ENCODE results near the gene ACY1. TPM values are rescaled to one million over a fixed set of nuclear protein-coding genes. Genes with fewer than 3 reads are reported as not detected.
A peak's percentile ranks its signal among the peaks of the same experiment; 100 is the strongest.
"Not testable (repeated sequence)": the region's sequence is repeated elsewhere in the genome, so short reads cannot be mapped to it uniquely, and the experiment has no call there.

ACY1 gene
- total RNA-seq, 1 donor from 2014 or later, result 58.7 TPM

DNA sequence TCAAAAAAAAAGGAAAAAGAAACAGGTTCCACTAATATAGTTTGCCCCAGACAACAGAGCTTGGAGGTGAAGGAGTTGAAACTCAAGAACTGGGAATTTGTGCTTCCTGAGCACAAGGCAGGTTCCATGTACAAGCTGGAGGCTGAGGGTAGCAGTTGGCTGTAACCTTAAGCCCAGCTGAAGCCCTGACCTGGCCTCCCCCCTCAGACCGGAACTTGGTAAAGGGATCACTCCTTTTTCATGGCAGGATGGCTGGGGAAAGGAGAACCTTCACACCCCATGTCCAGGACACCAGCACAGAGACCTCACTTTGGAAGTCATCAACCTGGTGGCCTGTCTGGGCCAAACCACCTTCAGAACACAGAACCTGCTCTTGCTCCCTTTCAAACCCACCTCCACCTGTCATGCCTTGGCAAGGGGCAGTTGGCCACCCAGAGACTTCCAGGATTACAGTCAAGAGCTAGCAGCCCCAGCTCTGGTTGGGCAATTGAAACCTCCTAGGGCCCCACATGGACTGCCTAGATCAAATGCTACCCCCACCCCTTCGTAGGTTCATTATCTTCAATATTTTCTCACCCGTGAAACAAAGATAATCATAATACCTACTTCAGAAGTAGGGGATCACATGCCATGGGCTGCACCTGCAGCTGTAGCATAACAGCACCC is 8.8 kb downstream of the ACY1 start:
- H3K36me3 Mint-ChIP-seq (ENCODE audit: low read depth), result peaks cover 47% of the 10 kb centered on the region

GRCh38 chr3:51993657-51994056 is 10.3 kb downstream of the ACY1 start:
- Mint-ChIP-seq H3K36me3 (ENCODE audit: low read depth) (peaks cover 47% of the 10 kb centered on the region), H3K27ac (peak overlapping the region; percentile 97), H3K4me1 (peaks cover 20% of the 10 kb centered on the region), H3K4me3 (peak overlapping the region; percentile 90)
- intact Hi-C loops (cut with micrococcal nuclease), result loop anchor here (2.0 kb wide), 1 partner anchor 19 kb away; the partner anchor contains the start of genes ABHD14A and ABHD14B
- not testable (repeated sequence) for DNase-seq, H3K27me3 Mint-ChIP-seq, H3K9me3 Mint-ChIP-seq

More for the DNA sequence above, 8.8 kb downstream of the ACY1 start:
- DNase-seq, result no peak
- H3K27ac Mint-ChIP-seq, result peak overlapping the region; percentile 7
- no peaks in the 10 kb centered on the region for H3K9me3 Mint-ChIP-seq
- no peaks in the 10 kb centered on the region for H3K27me3 Mint-ChIP-seq
- H3K4me3 Mint-ChIP-seq, result no peak overlapping the region
- intact Hi-C loops (cut with micrococcal nuclease), result no loop called here
- H3K4me1 Mint-ChIP-seq, result peaks cover 20% of the 10 kb centered on the region

DNA sequence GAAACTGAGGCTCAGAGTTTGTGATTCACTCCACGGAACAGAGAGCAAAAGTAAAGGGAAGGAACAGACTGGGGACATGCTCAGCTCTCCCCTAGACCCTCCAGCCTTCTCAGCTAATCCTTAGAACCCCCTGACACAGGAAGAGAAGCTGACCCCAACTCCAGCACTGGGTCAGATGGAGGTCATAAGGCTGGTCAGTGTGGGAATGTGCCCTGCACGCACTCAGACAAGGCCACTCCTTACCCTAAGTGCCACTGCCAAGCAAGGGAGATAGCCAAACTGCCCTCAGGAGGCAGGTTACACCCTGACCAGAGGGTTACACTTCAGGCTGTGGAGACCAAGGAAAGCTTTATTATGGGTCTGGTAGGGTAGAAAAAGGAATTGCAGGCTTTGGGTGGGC is 11.2 kb downstream of the ACY1 start:
- H3K27me3 Mint-ChIP-seq, result peaks cover 10% of the 10 kb centered on the region
- H3K27ac Mint-ChIP-seq, result peak overlapping the region; percentile 97
- no peaks in the 10 kb centered on the region for H3K9me3 Mint-ChIP-seq
- DNase-seq, result no peak
- H3K4me1 Mint-ChIP-seq, result peaks cover 20% of the 10 kb centered on the region
- intact Hi-C loops (cut with micrococcal nuclease), result loop anchor here (2.0 kb wide), 1 partner anchor 20 kb away; the partner anchor contains the start of genes ABHD14A and ABHD14B
- H3K4me3 Mint-ChIP-seq, result peak overlapping the region; percentile 90
- peaks cover 47% of the 10 kb centered on the region for H3K36me3 Mint-ChIP-seq (ENCODE audit: low read depth)

DNA sequence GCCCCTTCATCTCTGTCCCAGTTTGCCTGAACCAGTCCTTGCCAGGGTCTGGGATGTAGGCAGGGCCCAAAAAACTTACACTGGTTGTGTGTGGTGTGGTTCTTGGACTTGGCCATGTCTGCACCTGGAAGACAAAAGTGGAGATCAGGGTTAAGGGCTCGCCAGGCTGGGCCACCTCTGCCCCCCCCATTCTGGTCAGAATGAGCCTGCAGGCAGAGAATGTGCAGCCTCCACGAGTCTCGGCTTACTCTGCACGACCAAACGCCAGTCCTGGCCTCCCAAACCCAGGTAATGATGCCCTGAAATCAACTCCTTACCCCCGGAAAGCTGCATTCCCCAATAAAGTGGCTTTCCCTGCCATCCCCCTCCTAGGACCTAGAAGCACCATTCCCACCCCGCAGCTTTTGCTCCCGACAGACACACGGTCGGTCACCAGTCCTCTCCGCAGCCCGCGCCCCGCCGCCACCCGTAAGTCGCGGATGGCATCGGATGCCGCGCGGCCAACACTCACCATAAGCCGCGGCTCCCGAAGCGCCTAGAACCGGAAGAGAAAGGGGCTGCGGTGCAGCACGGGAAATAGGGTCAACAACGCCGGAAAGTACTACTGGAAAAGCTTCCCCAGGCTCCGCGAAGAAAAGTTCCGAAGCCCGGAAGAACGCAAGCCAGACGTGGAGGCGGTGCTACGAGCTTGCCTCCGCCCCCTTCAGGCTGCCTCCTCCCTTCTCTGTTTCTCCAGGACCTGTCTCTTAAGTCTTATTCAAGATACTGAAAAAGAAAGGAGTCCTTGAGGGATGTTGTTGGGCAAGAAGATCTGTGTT is 12.2 kb downstream of the ACY1 start, which contains the start of gene RPL29:
Gene RPL29 (minus strand): TSS at position 550 of the 818 bp plus-strand sequence. CDS start 434 bp downstream, at position 116.
- Mint-ChIP-seq H3K9me3 (no peaks in the 10 kb centered on the region), H3K4me3 (peak within 1 kb of the TSS; percentile 90), H3K27me3 (peaks cover 16% of the 10 kb centered on the region), H3K36me3 (ENCODE audit: low read depth) (peaks cover 47% of the 10 kb centered on the region), H3K4me1 (peaks cover 20% of the 10 kb centered on the region), H3K27ac (peak within 1 kb of the TSS; percentile 97)
- DNase-seq, result peak; percentile 98
- intact Hi-C loops (cut with micrococcal nuclease), result loop anchor here (1.0 to 5.0 kb wide), 5 partner anchors 12 to 202 kb away; partner anchors contain the start of genes ABHD14A, ABHD14B, ACY1 and ALAS1

DNA sequence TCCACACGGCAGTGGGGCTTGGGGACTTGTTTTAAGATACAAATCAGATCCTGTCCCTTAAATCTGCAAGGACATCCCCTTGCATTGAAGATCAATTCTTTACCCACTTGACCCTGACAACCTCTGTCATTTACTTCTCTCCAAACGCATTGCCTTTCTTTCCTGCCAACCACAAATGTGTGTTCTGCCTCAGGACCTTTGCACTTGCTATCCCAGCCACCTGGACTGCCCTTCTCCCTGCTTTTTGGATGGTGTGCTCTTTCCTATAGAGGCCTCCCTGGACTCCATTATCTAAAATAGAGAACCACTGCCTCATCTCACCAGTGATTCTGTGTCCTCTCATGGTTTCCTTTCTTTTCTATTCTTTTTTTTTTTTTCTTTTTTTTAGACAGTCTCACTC is 13.8 kb downstream of the ACY1 start:
- intact Hi-C loops (cut with micrococcal nuclease), result loop anchor here (5.0 kb wide), 1 partner anchor 200 kb away; the partner anchor contains the start of gene ALAS1
- no peak overlapping the region for H3K27ac Mint-ChIP-seq
- H3K27me3 Mint-ChIP-seq, result peaks cover 16% of the 10 kb centered on the region
- H3K4me3 Mint-ChIP-seq, result no peak overlapping the region
- no peak for DNase-seq
- H3K4me1 Mint-ChIP-seq, result peaks cover 19% of the 10 kb centered on the region
- H3K36me3 Mint-ChIP-seq (ENCODE audit: low read depth), result peaks cover 36% of the 10 kb centered on the region
- no peaks in the 10 kb centered on the region for H3K9me3 Mint-ChIP-seq

- Mint-ChIP-seq H3K27ac (no peak overlapping the region), H3K36me3 (ENCODE audit: low read depth) (peaks cover 27% of the 10 kb centered on the region), H3K27me3 (peaks cover 16% of the 10 kb centered on the region), H3K4me3 (no peak overlapping the region), H3K4me1 (peaks cover 19% of the 10 kb centered on the region), H3K9me3 (no peaks in the 10 kb centered on the region)
- DNase-seq, result no peak
- intact Hi-C loops (cut with micrococcal nuclease), result loop anchor here (5.0 kb wide), 1 partner anchor 199 kb away; the partner anchor contains the start of gene ALAS1
These were observed 14.7 kb downstream of the ACY1 start for GRCh38 chr3:51997935-51998596.

GRCh38 chr3:51998774-51999173 is 15.4 kb downstream of the ACY1 start:
- no peaks in the 10 kb centered on the region for H3K9me3 Mint-ChIP-seq
- H3K27ac Mint-ChIP-seq, result no peak overlapping the region
- no peak for DNase-seq
- intact Hi-C loops (cut with micrococcal nuclease), result loop anchor here (5.0 kb wide), 1 partner anchor 199 kb away; the partner anchor contains the start of gene ALAS1
- no peak overlapping the region for H3K4me3 Mint-ChIP-seq
- peaks cover 16% of the 10 kb centered on the region for H3K27me3 Mint-ChIP-seq
- peaks cover 19% of the 10 kb centered on the region for H3K4me1 Mint-ChIP-seq
- peaks cover 21% of the 10 kb centered on the region for H3K36me3 Mint-ChIP-seq (ENCODE audit: low read depth)

GRCh38 chr3:51999846-52000245 is 16.5 kb downstream of the ACY1 start:
- H3K27me3 Mint-ChIP-seq, result peaks cover 16% of the 10 kb centered on the region
- H3K4me3 Mint-ChIP-seq, result no peak overlapping the region
- intact Hi-C loops (cut with micrococcal nuclease), result loop anchor here (2.0 to 5.0 kb wide), 2 partner anchors 57 to 197 kb away; partner anchors contain the start of genes ALAS1 and DUSP7
- no peak for DNase-seq
- H3K9me3 Mint-ChIP-seq, result no peaks in the 10 kb centered on the region
- H3K36me3 Mint-ChIP-seq (ENCODE audit: low read depth), result peaks cover 10% of the 10 kb centered on the region
- H3K27ac Mint-ChIP-seq, result no peak overlapping the region
- H3K4me1 Mint-ChIP-seq, result peaks cover 10% of the 10 kb centered on the region

DNA sequence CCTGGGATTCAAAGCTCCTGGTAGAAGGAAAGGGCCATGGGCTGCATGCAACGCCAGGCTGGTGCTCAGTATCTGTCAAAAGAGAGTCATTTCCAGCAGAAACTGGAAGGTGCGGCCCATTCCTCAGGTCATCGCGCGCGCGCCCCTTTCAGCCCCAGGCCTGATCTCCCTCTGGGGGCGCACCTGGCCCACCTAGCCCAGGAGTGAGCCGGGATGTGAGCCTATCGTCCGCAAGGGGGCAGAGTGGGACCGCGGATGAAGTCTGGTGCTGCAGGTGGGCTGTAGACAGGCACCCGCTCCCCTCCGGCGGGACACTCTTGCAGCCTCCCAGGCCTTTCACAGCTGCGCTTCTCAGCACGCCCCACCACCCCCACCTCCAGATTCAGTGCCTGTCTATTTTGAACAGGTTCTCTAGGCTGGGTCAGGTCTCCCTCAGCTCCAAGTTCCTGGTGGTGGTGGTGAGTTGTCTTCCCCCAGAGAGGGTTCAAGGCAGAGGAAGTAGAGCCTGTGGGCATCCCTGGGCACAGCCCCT is 18.2 kb downstream of the ACY1 start:
- intact Hi-C loops (cut with micrococcal nuclease), result loop anchor here (1.0 to 2.0 kb wide), 3 partner anchors 55 to 143 kb away; partner anchors contain the start of gene DUSP7
- Mint-ChIP-seq H3K4me1 (peaks cover 16% of the 10 kb centered on the region), H3K27ac (no peak overlapping the region), H3K36me3 (ENCODE audit: low read depth) (no peaks in the 10 kb centered on the region), H3K4me3 (no peak overlapping the region), H3K27me3 (peaks cover 16% of the 10 kb centered on the region), H3K9me3 (no peaks in the 10 kb centered on the region)
- DNase-seq, result peak; percentile 96

DNA sequence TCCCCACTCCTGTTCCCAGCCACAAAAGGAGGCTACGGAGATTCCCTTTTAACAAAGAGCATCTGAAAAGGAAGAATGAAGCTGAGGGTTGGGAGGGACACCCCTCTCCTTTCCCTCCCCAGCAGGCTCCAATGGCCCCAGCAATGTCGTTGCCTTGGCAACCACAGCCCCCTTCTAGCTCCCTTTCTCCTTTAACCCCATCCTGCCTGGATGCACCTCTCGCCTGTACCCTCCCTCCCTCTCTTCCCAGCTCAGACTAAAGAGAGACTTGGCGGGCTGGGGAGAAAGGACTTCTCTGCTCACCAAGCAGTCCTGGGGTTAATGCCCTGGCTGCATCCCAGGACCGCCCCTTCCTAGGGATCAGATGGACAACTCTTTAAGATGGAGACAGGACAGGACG is 19.4 kb downstream of the ACY1 start:
- intact Hi-C loops (cut with micrococcal nuclease), result no loop called here
- Mint-ChIP-seq H3K4me1 (peaks cover 16% of the 10 kb centered on the region), H3K4me3 (no peak overlapping the region), H3K27ac (no peak overlapping the region), H3K27me3 (peaks cover 15% of the 10 kb centered on the region), H3K9me3 (no peaks in the 10 kb centered on the region), H3K36me3 (ENCODE audit: low read depth) (no peaks in the 10 kb centered on the region)
- no peak for DNase-seq

DNA sequence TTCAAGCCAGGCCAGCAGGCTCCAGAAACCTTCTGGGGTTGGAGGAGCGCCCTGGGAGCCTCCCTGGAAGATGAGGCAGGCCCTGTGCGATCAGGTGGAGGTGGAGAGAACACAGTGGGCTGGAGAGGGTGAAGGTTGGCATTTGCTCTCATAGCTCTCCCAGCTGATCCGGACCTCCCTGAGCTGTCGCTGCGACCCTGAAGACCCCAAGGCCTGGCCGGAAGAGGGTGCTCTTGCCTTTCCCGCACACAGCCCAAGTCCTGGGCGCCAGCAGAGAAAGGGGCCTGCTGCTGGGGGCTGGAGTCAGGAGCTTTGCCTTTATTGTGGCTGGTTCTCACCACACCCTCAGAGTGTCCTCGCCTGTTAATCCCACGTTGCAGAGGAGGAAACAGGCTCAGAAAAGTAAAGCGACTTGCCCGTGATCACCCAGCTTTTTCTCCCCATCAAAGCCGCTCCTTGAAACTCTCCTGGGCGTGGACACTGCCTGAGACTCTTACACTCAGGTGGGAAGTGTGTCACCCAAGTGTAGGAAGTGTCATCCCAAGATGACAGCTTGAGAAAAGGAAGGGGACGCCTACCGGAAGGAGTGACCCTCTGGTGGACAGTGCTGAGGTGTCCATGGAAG is 20.9 kb downstream of the ACY1 start:
- H3K9me3 Mint-ChIP-seq, result no peaks in the 10 kb centered on the region
- H3K27me3 Mint-ChIP-seq, result peaks cover 7% of the 10 kb centered on the region
- H3K27ac Mint-ChIP-seq, result no peak overlapping the region
- H3K4me1 Mint-ChIP-seq, result peaks cover 16% of the 10 kb centered on the region
- H3K36me3 Mint-ChIP-seq (ENCODE audit: low read depth), result no peaks in the 10 kb centered on the region
- no peak for DNase-seq
- intact Hi-C loops (cut with micrococcal nuclease), result no loop called here
- H3K4me3 Mint-ChIP-seq, result no peak overlapping the region

GRCh38 chr3:52004906-52005395 is 21.6 kb downstream of the ACY1 start:
- H3K27me3 Mint-ChIP-seq, result peaks cover 2% of the 10 kb centered on the region
- H3K4me3 Mint-ChIP-seq, result no peak overlapping the region
- peaks cover 16% of the 10 kb centered on the region for H3K4me1 Mint-ChIP-seq
- no peak overlapping the region for H3K27ac Mint-ChIP-seq
- no peaks in the 10 kb centered on the region for H3K36me3 Mint-ChIP-seq (ENCODE audit: low read depth)
- H3K9me3 Mint-ChIP-seq, result no peaks in the 10 kb centered on the region
- DNase-seq, result no peak
- intact Hi-C loops (cut with micrococcal nuclease), result no loop called here

- no peaks in the 10 kb centered on the region for H3K9me3 Mint-ChIP-seq
- no peak overlapping the region for H3K27ac Mint-ChIP-seq
- intact Hi-C loops (cut with micrococcal nuclease), result no loop called here
- no peak for DNase-seq
- no peaks in the 10 kb centered on the region for H3K36me3 Mint-ChIP-seq (ENCODE audit: low read depth)
- no peak overlapping the region for H3K4me3 Mint-ChIP-seq
- peaks cover 3% of the 10 kb centered on the region for H3K27me3 Mint-ChIP-seq
- H3K4me1 Mint-ChIP-seq, result peaks cover 16% of the 10 kb centered on the region
These were observed 22.2 kb downstream of the ACY1 start for GRCh38 chr3:52005571-52005986.

All from activated CD4-positive, alpha-beta T cell treated with anti-CD3 and anti-CD28 coated beads, Interleukin-2, amount 10 ng/mL, durations not matched to agents 24 days and 14 days (primary cell).